ENCODE measurements around the gene TMEM168.

Gene TMEM168

DNA sequence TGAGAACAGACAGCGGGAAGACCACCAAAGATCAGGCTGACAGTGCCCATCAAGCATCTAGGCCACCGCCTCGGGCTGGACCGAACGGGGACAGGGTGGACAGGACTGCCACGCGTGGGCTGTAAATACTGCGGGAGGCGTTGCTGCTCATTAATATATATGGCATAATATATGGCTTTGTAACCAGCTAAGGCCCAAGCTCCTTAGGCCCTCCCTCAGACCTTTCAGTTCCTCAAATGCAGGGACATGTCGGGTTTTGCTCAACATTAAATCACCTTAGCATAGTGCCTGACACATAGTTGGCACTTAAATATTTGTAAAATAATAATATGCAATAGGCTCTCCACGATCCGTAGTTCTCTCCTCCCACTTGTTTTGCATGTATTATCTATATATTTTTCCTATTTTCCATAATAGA is 402 bp upstream of the TMEM168 start:
- Mint-ChIP-seq H3K9me3 (peaks cover 0 to 5% of the 10 kb centered on the region in 2 donors), H3K4me1 (peaks cover 47% of the 10 kb centered on the region), H3K27ac (peak overlapping the region; percentile 89 to 96), H3K27me3 (no peaks in the 10 kb centered on the region), H3K4me3 (peak overlapping the region; percentile 91 to 97)
- DNase-seq: no peak
- no peak for ATAC-seq

DNA sequence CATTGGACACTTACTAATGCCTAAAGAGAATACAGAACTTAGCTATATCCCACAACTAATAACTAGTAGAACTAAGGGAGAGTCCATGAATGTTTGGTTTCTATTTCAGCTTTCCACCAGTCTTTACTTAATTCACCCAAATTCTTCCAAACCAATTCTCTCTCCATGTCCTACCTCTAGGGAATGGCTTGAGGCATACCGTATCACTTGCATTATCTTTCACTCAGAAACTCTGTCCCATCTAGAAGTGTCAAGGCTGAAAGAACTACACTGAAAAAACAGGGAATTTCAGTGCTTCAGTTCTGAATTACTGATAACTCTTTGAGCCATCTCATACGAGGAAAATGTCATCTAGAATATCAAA is 758 bp downstream of the TMEM168 start:
- no peaks in the 10 kb centered on the region for H3K27me3 Mint-ChIP-seq
- ATAC-seq (no peak), DNase-seq (no peak)
- H3K9me3 Mint-ChIP-seq: peaks cover 0 to 5% of the 10 kb centered on the region in 2 donors
- peak overlapping the region; percentile 91 to 97 for H3K4me3 Mint-ChIP-seq
- H3K4me1 Mint-ChIP-seq: peaks cover 45% of the 10 kb centered on the region
- H3K27ac Mint-ChIP-seq: peak overlapping the region; percentile 96 to 98

DNA sequence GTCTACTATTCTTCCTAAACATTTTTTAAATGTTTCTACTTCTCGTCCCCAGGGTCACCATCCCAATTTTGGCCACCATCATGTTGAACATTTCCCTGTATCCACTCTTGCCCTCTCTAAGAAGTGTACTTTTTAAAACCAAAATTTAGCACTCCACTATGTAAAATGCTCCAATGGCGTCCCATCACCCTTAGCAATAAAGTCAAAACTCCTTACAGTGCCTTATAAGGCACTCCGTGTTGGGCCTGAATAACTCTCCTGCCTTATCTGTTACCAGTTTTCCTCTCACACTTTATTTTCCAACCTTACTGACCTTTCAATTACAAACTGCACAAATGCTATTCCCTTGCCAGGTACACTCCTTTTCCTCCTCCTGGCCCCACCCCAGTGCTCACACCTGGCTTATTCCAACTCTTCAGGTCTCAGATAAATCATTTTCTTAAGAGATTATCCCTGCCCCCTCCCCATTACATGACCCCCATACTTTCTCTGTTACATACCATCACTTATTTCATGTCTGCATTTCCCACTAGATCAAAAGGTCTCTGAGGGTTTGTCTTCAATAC is 1.3 kb downstream of the TMEM168 start:
- no peaks in the 10 kb centered on the region for H3K27me3 Mint-ChIP-seq
- ATAC-seq (no peak), DNase-seq (no peak)
- peaks cover 39% of the 10 kb centered on the region for H3K4me1 Mint-ChIP-seq
- H3K4me3 Mint-ChIP-seq: peak overlapping the region; percentile 91 to 97
- no peak overlapping the region for H3K27ac Mint-ChIP-seq
- peaks cover 0 to 5% of the 10 kb centered on the region in 2 donors for H3K9me3 Mint-ChIP-seq

GRCh38 chr7:112784603-112785002 is 5.6 kb downstream of the TMEM168 start:
- Mint-ChIP-seq H3K27me3 (no peaks in the 10 kb centered on the region), H3K4me3 (no peak overlapping the region), H3K27ac (no peak overlapping the region), H3K4me1 (peaks cover 43% of the 10 kb centered on the region), H3K9me3 (peaks cover 0 to 5% of the 10 kb centered on the region in 2 donors)
- DNase-seq: no peak
- ATAC-seq: no peak

DNA sequence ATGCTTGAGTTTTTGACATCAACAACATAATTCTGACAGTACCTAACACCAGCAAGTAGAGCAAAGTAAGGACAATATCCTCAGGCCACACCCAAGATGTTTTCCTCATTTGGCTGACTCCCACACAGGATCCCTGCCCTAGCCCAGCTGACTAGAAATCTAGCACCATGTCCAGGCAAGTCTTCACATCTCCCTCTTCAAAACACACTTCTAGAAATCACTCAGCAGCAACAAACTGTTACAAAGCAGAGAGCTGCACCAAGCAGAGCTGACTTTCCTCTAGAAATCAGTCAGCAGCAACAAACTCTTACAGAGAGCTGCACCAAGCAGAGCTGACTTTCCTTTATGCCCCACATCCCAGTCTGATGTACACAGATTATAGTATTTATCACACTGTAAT is 7.7 kb downstream of the TMEM168 start:
- Mint-ChIP-seq H3K27ac (peak overlapping the region; percentile 8 to 35), H3K27me3 (no peaks in the 10 kb centered on the region), H3K4me1 (peaks cover 27% of the 10 kb centered on the region), H3K4me3 (peak overlapping the region in 1 of 2 donors; percentile 23), H3K9me3 (no peaks in the 10 kb centered on the region)
- ATAC-seq: peak; percentile 99
- peak in 1 of 2 donors; percentile 32 for DNase-seq

- Mint-ChIP-seq H3K27me3 (no peaks in the 10 kb centered on the region), H3K9me3 (no peaks in the 10 kb centered on the region), H3K4me3 (no peak overlapping the region), H3K4me1 (peaks cover 20% of the 10 kb centered on the region), H3K27ac (no peak overlapping the region)
- DNase-seq (no peak), ATAC-seq (no peak)
Observed at GRCh38 chr7:112781558-112781957, 8.6 kb downstream of the TMEM168 start.

GRCh38 chr7:112781110-112781509 is 9.1 kb downstream of the TMEM168 start:
- no peak overlapping the region for H3K4me3 Mint-ChIP-seq
- DNase-seq (no peak), ATAC-seq (no peak)
- H3K27ac Mint-ChIP-seq: no peak overlapping the region
- no peaks in the 10 kb centered on the region for H3K9me3 Mint-ChIP-seq
- H3K4me1 Mint-ChIP-seq: peaks cover 18% of the 10 kb centered on the region
- no peaks in the 10 kb centered on the region for H3K27me3 Mint-ChIP-seq

- ATAC-seq (no peak), DNase-seq (no peak)
- no peaks in the 10 kb centered on the region for H3K27me3 Mint-ChIP-seq
- no peaks in the 10 kb centered on the region for H3K9me3 Mint-ChIP-seq
- H3K27ac Mint-ChIP-seq: no peak overlapping the region
- peaks cover 18% of the 10 kb centered on the region for H3K4me1 Mint-ChIP-seq
- H3K4me3 Mint-ChIP-seq: no peak overlapping the region
Observed at GRCh38 chr7:112779667-112780066, 10.5 kb downstream of the TMEM168 start.

DNA sequence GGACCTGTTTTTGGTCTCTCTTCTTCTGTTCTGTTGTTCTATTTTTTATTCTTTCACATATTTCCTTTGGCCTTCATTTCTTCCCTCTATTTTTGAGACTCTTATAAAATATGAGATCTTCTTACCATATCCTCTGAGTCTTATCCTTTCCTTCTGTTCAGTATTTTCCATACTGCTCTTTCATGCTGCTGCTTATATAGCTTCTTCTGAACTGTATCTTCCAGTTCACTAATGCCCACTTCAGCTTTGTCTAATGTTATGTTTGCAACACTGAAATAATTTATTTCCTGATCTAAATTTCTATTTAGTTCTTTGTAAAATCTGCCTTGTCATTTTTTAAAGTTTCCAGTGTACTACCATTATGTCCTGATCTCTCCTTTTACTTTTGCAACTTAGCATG is 12.8 kb downstream of the TMEM168 start:
- H3K27ac Mint-ChIP-seq: no peak overlapping the region
- DNase-seq (no peak), ATAC-seq (no peak)
- no peaks in the 10 kb centered on the region for H3K9me3 Mint-ChIP-seq
- H3K4me3 Mint-ChIP-seq: no peak overlapping the region
- H3K27me3 Mint-ChIP-seq: no peaks in the 10 kb centered on the region
- peaks cover 11% of the 10 kb centered on the region for H3K4me1 Mint-ChIP-seq

DNA sequence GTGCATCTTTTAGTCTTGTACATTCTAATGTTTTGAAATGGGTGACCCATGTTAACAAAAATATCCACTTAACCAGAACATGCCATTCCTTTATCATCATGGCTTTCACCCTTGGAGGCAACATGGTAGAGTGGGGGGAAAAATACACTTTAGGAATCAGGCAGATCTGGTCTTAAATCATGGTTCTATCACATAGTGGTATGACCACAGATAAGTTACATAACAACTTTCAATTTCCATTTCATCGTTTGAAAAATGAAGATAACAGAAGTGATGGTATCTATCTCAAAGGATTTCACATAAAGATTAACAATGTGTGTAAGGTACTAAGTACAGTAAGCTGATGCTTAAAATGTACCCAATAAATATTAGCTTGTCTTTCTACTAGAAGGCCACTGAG is 19.0 kb downstream of the TMEM168 start:
- no peak overlapping the region for H3K27ac Mint-ChIP-seq
- H3K4me1 Mint-ChIP-seq: no peaks in the 10 kb centered on the region
- DNase-seq (no peak), ATAC-seq (no peak)
- H3K9me3 Mint-ChIP-seq: no peaks in the 10 kb centered on the region
- H3K4me3 Mint-ChIP-seq: no peak overlapping the region
- H3K27me3 Mint-ChIP-seq: no peaks in the 10 kb centered on the region

DNA sequence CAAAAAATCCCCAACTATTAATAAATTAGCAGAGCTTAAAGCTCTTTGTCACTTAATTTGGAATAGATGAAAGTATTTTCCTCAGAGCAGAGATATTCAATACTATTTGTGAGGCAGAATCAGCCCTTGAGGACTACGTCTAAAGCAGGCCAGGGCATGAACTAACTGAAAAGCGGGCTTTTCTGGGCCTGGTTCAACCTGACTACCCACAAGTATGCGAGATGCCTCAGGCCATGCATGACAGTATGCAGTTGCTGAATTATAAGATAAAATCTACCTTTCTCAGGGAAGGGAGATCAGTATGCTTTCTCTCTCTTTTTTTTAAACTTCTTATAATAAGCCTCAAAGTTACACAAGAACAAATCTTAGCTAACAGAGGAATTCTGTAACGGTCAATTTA is 20.1 kb downstream of the TMEM168 start:
- no peak for DNase-seq
- no peak for ATAC-seq
- H3K4me1 Mint-ChIP-seq: no peaks in the 10 kb centered on the region
- H3K9me3 Mint-ChIP-seq: no peaks in the 10 kb centered on the region
- H3K27ac Mint-ChIP-seq: peak overlapping the region in 1 of 2 donors; percentile 52
- no peaks in the 10 kb centered on the region for H3K27me3 Mint-ChIP-seq
- no peak overlapping the region for H3K4me3 Mint-ChIP-seq

- Mint-ChIP-seq H3K4me3 (no peak overlapping the region), H3K27me3 (no peaks in the 10 kb centered on the region), H3K4me1 (no peaks in the 10 kb centered on the region), H3K9me3 (no peaks in the 10 kb centered on the region), H3K27ac (no peak overlapping the region)
- ATAC-seq (no peak), DNase-seq (no peak)
Observed at GRCh38 chr7:112765105-112765504, 25.1 kb downstream of the TMEM168 start.

DNA sequence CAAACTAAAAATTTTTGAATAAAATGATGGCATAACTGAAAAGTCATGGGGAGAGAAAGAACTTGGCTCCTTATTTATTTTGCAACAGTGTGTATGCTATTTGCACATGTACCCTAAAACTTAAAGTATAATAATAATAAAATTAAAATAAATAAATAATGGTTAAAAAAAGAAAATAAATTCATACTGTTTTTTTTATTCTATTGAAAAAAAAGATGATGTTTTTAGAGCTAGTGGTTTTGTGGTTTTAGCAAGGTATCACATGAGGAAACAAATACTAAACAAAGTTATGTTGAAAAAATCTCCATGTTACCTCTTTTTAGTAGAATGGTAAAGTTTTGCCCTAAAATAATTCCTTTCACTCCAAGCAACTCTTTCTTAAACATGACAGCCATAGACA is 26.2 kb downstream of the TMEM168 start:
- ATAC-seq (no peak), DNase-seq (no peak)
- no peaks in the 10 kb centered on the region for H3K4me1 Mint-ChIP-seq
- H3K4me3 Mint-ChIP-seq: no peak overlapping the region
- H3K9me3 Mint-ChIP-seq: no peaks in the 10 kb centered on the region
- H3K27me3 Mint-ChIP-seq: no peaks in the 10 kb centered on the region
- H3K27ac Mint-ChIP-seq: no peak overlapping the region

- Mint-ChIP-seq H3K27me3 (no peaks in the 10 kb centered on the region), H3K27ac (no peak overlapping the region), H3K4me1 (no peaks in the 10 kb centered on the region), H3K4me3 (no peak overlapping the region), H3K9me3 (no peaks in the 10 kb centered on the region)
- no peak for ATAC-seq
- no peak for DNase-seq
Observed at GRCh38 chr7:112763298-112763697, 26.9 kb downstream of the TMEM168 start.

DNA sequence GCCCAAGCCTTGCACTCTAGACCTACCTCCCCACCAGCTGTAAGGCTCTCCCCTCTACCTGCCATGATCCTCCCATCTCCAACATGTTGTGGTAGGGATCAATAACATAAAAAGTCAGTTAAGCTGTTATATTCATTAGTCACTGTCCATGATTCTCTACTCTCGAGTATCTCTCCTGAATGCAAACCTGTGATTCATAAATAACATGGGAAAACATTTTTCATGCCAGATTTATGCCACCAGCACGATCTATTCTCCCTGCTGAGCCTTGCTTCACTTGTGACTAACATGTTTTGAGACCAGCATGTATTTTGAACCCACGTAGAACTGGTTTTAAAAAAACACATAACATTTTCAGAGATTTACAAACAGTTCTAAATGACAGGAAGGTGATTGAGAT is 30.3 kb downstream of the TMEM168 start:
- peaks cover 6 to 7% of the 10 kb centered on the region in 2 donors for H3K9me3 Mint-ChIP-seq
- no peaks in the 10 kb centered on the region for H3K27me3 Mint-ChIP-seq
- H3K4me1 Mint-ChIP-seq: no peaks in the 10 kb centered on the region
- DNase-seq: no peak
- H3K4me3 Mint-ChIP-seq: no peak overlapping the region
- no peak overlapping the region for H3K27ac Mint-ChIP-seq
- no peak for ATAC-seq

GRCh38 chr7:112757337-112757736 is 32.9 kb downstream of the TMEM168 start:
- Mint-ChIP-seq H3K9me3 (peaks cover 6 to 7% of the 10 kb centered on the region in 2 donors), H3K4me3 (no peak overlapping the region), H3K27ac (peak overlapping the region in 1 of 2 donors; percentile 12), H3K27me3 (no peaks in the 10 kb centered on the region), H3K4me1 (no peaks in the 10 kb centered on the region)
- DNase-seq (no peak), ATAC-seq (peak; percentile 33)

- H3K4me3 Mint-ChIP-seq: no peak overlapping the region
- peaks cover 6 to 7% of the 10 kb centered on the region in 2 donors for H3K9me3 Mint-ChIP-seq
- H3K4me1 Mint-ChIP-seq: peaks cover 5% of the 10 kb centered on the region
- ATAC-seq: no peak
- no peaks in the 10 kb centered on the region for H3K27me3 Mint-ChIP-seq
- no peak for DNase-seq
- no peak overlapping the region for H3K27ac Mint-ChIP-seq
Observed at GRCh38 chr7:112753298-112753697, 36.9 kb downstream of the TMEM168 start.

All from stimulated activated naive CD8-positive, alpha-beta T cell treated with anti-CD3 and anti-CD28 coated beads, Interleukin-15, amount 100 ng/mL, for 72 hours (primary cell).